Measurements from ENCODE around the gene PROX1.

PROX1 gene

GRCh38 chr1:213969958-213970555 lies 17.7 kb upstream of the PROX1 start:
- Histone ChIP-seq H2AFZ (ENCODE audit: low read length) (no peak overlapping the region), H4K20me1 (ENCODE audit: insufficient read depth, low read length) (no peaks in the 10 kb centered on the region), H3K27me3 (ENCODE audit: insufficient read depth, low read length) (no peaks in the 10 kb centered on the region), H3K9me3 (ENCODE audit: low read length) (no peaks in the 10 kb centered on the region), H3K9me2 (ENCODE audit: low read depth, low read length) (no peaks in the 10 kb centered on the region), H3F3A (ENCODE audit: insufficient read depth, low read length) (no peaks in the 10 kb centered on the region), H3K36me3 (ENCODE audit: insufficient read depth, low read length) (no peaks in the 10 kb centered on the region), H3K4me2 (ENCODE audit: low read length) (no peak overlapping the region), H3K79me2 (ENCODE audit: insufficient read depth, low read length) (no peaks in the 10 kb centered on the region), H3K9ac (ENCODE audit: low read length) (no peak overlapping the region), H3K4me3 (ENCODE audit: low read depth, low read length, poor library complexity, severe bottlenecking) (no peak overlapping the region), H3K4me1 (ENCODE audit: insufficient read depth, low read length, severe bottlenecking) (no peaks in the 10 kb centered on the region), H3K27ac (ENCODE audit: low read depth, low read length, poor library complexity, severe bottlenecking) (no peak overlapping the region)
- TF ChIP-seq EZH2 (IDR thresholded peaks at IDR 0.05; ENCODE audit: borderline replicate concordance, low read length) = no peak
- no peak for TF ChIP-seq CTCF (IDR thresholded peaks at IDR 0.05; ENCODE audit: low read length)

- no peaks in the 10 kb centered on the region for H3F3A ChIP-seq (ENCODE audit: insufficient read depth, low read length)
- H3K4me2 ChIP-seq (ENCODE audit: low read length) = no peak overlapping the region
- no peaks in the 10 kb centered on the region for H3K27me3 ChIP-seq (ENCODE audit: insufficient read depth, low read length)
- H3K4me1 ChIP-seq (ENCODE audit: insufficient read depth, low read length, severe bottlenecking) = no peaks in the 10 kb centered on the region
- H3K4me3 ChIP-seq (ENCODE audit: low read depth, low read length, poor library complexity, severe bottlenecking) = no peak overlapping the region
- no peaks in the 10 kb centered on the region for H3K79me2 ChIP-seq (ENCODE audit: insufficient read depth, low read length)
- no peaks in the 10 kb centered on the region for H3K9me3 ChIP-seq (ENCODE audit: low read length)
- H3K36me3 ChIP-seq (ENCODE audit: insufficient read depth, low read length) = no peaks in the 10 kb centered on the region
- H3K9ac ChIP-seq (ENCODE audit: low read length) = no peak overlapping the region
- no peaks in the 10 kb centered on the region for H4K20me1 ChIP-seq (ENCODE audit: insufficient read depth, low read length)
- H2AFZ ChIP-seq (ENCODE audit: low read length) = no peak overlapping the region
- H3K27ac ChIP-seq (ENCODE audit: low read depth, low read length, poor library complexity, severe bottlenecking) = no peak overlapping the region
- no peak for TF ChIP-seq CTCF (IDR thresholded peaks at IDR 0.05; ENCODE audit: low read length)
- no peak for TF ChIP-seq EZH2 (IDR thresholded peaks at IDR 0.05; ENCODE audit: borderline replicate concordance, low read length)
- H3K9me2 ChIP-seq (ENCODE audit: low read depth, low read length) = no peaks in the 10 kb centered on the region
These were observed 15.6 kb upstream of the PROX1 start for GRCh38 chr1:213972141-213972540.

GRCh38 chr1:213973129-213973528 lies 14.6 kb upstream of the PROX1 start:
- no peak for TF ChIP-seq CTCF (IDR thresholded peaks at IDR 0.05; ENCODE audit: low read length)
- no peak for TF ChIP-seq EZH2 (IDR thresholded peaks at IDR 0.05; ENCODE audit: borderline replicate concordance, low read length)
- no peak overlapping the region for H3K27ac ChIP-seq (ENCODE audit: low read depth, low read length, poor library complexity, severe bottlenecking)
- no peaks in the 10 kb centered on the region for H3K36me3 ChIP-seq (ENCODE audit: insufficient read depth, low read length)
- no peak overlapping the region for H3K9ac ChIP-seq (ENCODE audit: low read length)
- H3K4me1 ChIP-seq (ENCODE audit: insufficient read depth, low read length, severe bottlenecking) = no peaks in the 10 kb centered on the region
- H3K79me2 ChIP-seq (ENCODE audit: insufficient read depth, low read length) = no peaks in the 10 kb centered on the region
- no peaks in the 10 kb centered on the region for H3K9me2 ChIP-seq (ENCODE audit: low read depth, low read length)
- H3K27me3 ChIP-seq (ENCODE audit: insufficient read depth, low read length) = no peaks in the 10 kb centered on the region
- no peaks in the 10 kb centered on the region for H3K9me3 ChIP-seq (ENCODE audit: low read length)
- no peak overlapping the region for H3K4me2 ChIP-seq (ENCODE audit: low read length)
- H3F3A ChIP-seq (ENCODE audit: insufficient read depth, low read length) = no peaks in the 10 kb centered on the region
- H3K4me3 ChIP-seq (ENCODE audit: low read depth, low read length, poor library complexity, severe bottlenecking) = no peak overlapping the region
- H4K20me1 ChIP-seq (ENCODE audit: insufficient read depth, low read length) = no peaks in the 10 kb centered on the region
- H2AFZ ChIP-seq (ENCODE audit: low read length) = no peak overlapping the region
